ENCODE data around the gene RPL29. TPM values are rescaled to one million over a fixed set of nuclear protein-coding genes. Genes with fewer than 3 reads are reported as not detected.
A peak's percentile ranks its signal among the peaks of the same experiment; 100 is the strongest.

RPL29 gene
- total and polyA plus RNA-seq, 2 of the 13 experiments (the other 11 are each of a cell fraction or from before 2014, with no cell fraction given): 1,348 to 2,263 TPM

GRCh38 chr3:51982838-51983577 lies 12.7 kb downstream of the RPL29 start, which contains the start of gene ACY1:
ACY1 (plus strand) TSS chr3:51983535; CDS start chr3:51984065, 530 bp downstream.
- WGBS (ENCODE audit: low lambda C conversion rate): 1% methylated on average over 6 of the region's 68 CpGs
- Histone ChIP-seq H4K20me1 (ENCODE audit: insufficient read depth, low read length) (no peaks in the 10 kb centered on the region), H3K4me3 (replicated peaks in 1 of 3; ENCODE audit: insufficient read depth in 1 of 3, low read depth in 2 of 3, low read length in 3 of 3) (peak within 1 kb of the TSS; percentile 70 to 83 (median 73)), H3K4me2 (ENCODE audit: low read depth, low read length) (peak within 1 kb of the TSS; percentile 98), H3K27me3 (ENCODE audit: control insufficient read depth in 1 of 2, insufficient read depth in 2 of 2, low read length in 2 of 2) (no peaks in the 10 kb centered on the region), H3K27ac (ENCODE audit: extremely low read length, insufficient read depth, low read length) (peak within 1 kb of the TSS; percentile 94), H3K36me3 (replicated peaks in 1 of 2; ENCODE audit: control insufficient read depth in 1 of 2, insufficient read depth in 2 of 2, low read length in 2 of 2) (no peaks in the 10 kb centered on the region; a peak in 1 of 5 replicates), H3K79me2 (ENCODE audit: insufficient read depth, low read length) (peaks cover 17% of the 10 kb centered on the region), H2AFZ (ENCODE audit: low read length) (no peak within 1 kb of the TSS), H3K9ac (ENCODE audit: insufficient read depth, low read depth, low read length) (peak within 1 kb of the TSS; percentile 89), H3K9me3 (ENCODE audit: low read length) (no peaks in the 10 kb centered on the region), H3K4me1 (ENCODE audit: insufficient read depth, low read length) (peaks cover 51% of the 10 kb centered on the region)
- no TSS peak for BruUV-seq (replicated peaks)
- CTCF ChIA-PET (ENCODE audit: low intra/inter-chr PET ratio, low total read pairs): interaction anchor here (2.2 to 2.6 kb wide), 2 partner anchors 9 to 41 kb away, joined by 12 to 19 read pairs; partner anchors contain the start of genes ABHD14B, PARP3 and RRP9
- DNase-seq (ENCODE audit: low spot score): peak; percentile 87
- POLR2A ChIA-PET: interaction anchor here (0.8 to 6.4 kb wide), 15 partner anchors 9 to 484 kb away, joined by 3 to 187 read pairs (median 6); partner anchors contain the start of genes ABHD14A, ABHD14B, PARP3 and PCBP4
- in situ Hi-C loops (cut with HindIII; ENCODE audit: extremely low pct_ligation_motif_present, low pct_unique_long_range_greater_than_20kb) (no loop called here), intact Hi-C loops (cut with micrococcal nuclease; ENCODE audit: unreplicated experiment) (loop anchor here (2.0 kb wide), 1 partner anchor 40 kb away; the partner anchor contains the start of gene PARP3)
- ATAC-seq: peak; percentile 80
- peak; percentile 18 for FAIRE-seq
- TF ChIP-seq KDM1A (CRISPR knock-in tag; IDR thresholded peaks at IDR 0.05) (0 out of 2 replicates have a peak, but pooled peaks have one; percentile 39), NFE2L2 (IDR thresholded peaks at IDR 0.05; ENCODE audit: low read length) (no peak), ZIK1 (CRISPR knock-in tag; IDR thresholded peaks at IDR 0.05; ENCODE audit: borderline replicate concordance, low read depth) (peak; percentile 90; the same call in 1 of the 2 replicates), SP140L (CRISPR knock-in tag; IDR thresholded peaks at IDR 0.05; ENCODE audit: borderline replicate concordance) (no peak), ZNF605 (CRISPR knock-in tag; IDR thresholded peaks at IDR 0.05) (peak; percentile 29), NFKB2 (CRISPR knock-in tag; IDR thresholded peaks at IDR 0.05; ENCODE audit: borderline replicate concordance) (peak; percentile 66), ZNF343 (CRISPR knock-in tag; IDR thresholded peaks at IDR 0.05) (peak; percentile 83; the same call in 1 of the 2 replicates), GATAD2A (CRISPR knock-in tag; IDR thresholded peaks at IDR 0.05) (peak; percentile 48), FOSL1 (CRISPR knock-in tag; IDR thresholded peaks at IDR 0.05; ENCODE audit: borderline replicate concordance) (no peak), U2AF1 (optimal IDR thresholded peaks at IDR 0.05; ENCODE audit: low read depth, low read length) (no peak), FOXP1 (IDR thresholded peaks at IDR 0.05) (no peak), FOXP1 (CRISPR knock-in tag; IDR thresholded peaks at IDR 0.05) (peak; percentile 17; the same call in 1 of the 2 replicates), KMT2B (CRISPR knock-in tag; IDR thresholded peaks at IDR 0.05) (peak; percentile 57), PHF5A (CRISPR knock-in tag; IDR thresholded peaks at IDR 0.05; ENCODE audit: low read depth, unreplicated experiment) (peak; percentile 42), ARID2 (CRISPR knock-in tag; IDR thresholded peaks at IDR 0.05; ENCODE audit: borderline replicate concordance) (no peak; the same call in none of the 2 replicates), TMF1 (CRISPR knock-in tag; IDR thresholded peaks at IDR 0.05; ENCODE audit: low read depth) (peak; percentile 54), ZBTB21 (CRISPR knock-in tag; IDR thresholded peaks at IDR 0.05) (no peak), ZSCAN30 (CRISPR knock-in tag; IDR thresholded peaks at IDR 0.05) (no peak), POLR2AphosphoS5 (IDR thresholded peaks at IDR 0.05; ENCODE audit: low read depth, low read length) (peak; percentile 98), MATR3 (CRISPR knock-in tag; IDR thresholded peaks at IDR 0.05) (no peak), ZNF256 (CRISPR knock-in tag; conservative IDR thresholded peaks at IDR 0.05) (0 out of 2 replicates have a peak, but pooled peaks have one; percentile 48), MXD4 (CRISPR knock-in tag; IDR thresholded peaks at IDR 0.05) (peak; percentile 90), ZNF569 (CRISPR knock-in tag; IDR thresholded peaks at IDR 0.05; ENCODE audit: borderline replicate concordance) (0 out of 2 replicates have a peak, but pooled peaks have one; percentile 57), ZMAT3 (CRISPR knock-in tag; conservative IDR thresholded peaks at IDR 0.05) (peak; percentile 89; the same call in 1 of the 2 replicates)
- TF ChIP-seq, protein P1, sequence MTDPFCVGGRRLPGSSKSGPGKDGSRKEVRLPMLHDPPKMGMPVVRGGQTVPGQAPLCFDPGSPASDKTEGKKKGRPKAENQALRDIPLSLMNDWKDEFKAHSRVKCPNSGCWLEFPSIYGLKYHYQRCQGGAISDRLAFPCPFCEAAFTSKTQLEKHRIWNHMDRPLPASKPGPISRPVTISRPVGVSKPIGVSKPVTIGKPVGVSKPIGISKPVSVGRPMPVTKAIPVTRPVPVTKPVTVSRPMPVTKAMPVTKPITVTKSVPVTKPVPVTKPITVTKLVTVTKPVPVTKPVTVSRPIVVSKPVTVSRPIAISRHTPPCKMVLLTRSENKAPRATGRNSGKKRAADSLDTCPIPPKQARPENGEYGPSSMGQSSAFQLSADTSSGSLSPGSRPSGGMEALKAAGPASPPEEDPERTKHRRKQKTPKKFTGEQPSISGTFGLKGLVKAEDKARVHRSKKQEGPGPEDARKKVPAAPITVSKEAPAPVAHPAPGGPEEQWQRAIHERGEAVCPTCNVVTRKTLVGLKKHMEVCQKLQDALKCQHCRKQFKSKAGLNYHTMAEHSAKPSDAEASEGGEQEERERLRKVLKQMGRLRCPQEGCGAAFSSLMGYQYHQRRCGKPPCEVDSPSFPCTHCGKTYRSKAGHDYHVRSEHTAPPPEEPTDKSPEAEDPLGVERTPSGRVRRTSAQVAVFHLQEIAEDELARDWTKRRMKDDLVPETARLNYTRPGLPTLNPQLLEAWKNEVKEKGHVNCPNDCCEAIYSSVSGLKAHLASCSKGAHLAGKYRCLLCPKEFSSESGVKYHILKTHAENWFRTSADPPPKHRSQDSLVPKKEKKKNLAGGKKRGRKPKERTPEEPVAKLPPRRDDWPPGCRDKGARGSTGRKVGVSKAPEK (CRISPR knock-in tag; IDR thresholded peaks at IDR 0.05; ENCODE audit: borderline replicate concordance): no peak

Data from HepG2 (cell line).